GM19468 (cell line): Measurements from ENCODE around the gene CIDEB.
"Not testable (repeated sequence)": the region's sequence is repeated elsewhere in the genome, so short reads cannot be mapped to it uniquely, and the experiment has no call there.

Experiments
- ATAC-seq: cut with Tn5 transposase; IDR thresholded peaks from one replicate; pipeline ENCODE4 v1.9.1; 2021; ENCODE audit warnings: mild to moderate bottlenecking, moderate library complexity, moderate number of reproducible peaks; ENCODE audit not compliant: unreplicated experiment; ENCODE audit errors: extremely low read depth

The CIDEB gene, protein sequence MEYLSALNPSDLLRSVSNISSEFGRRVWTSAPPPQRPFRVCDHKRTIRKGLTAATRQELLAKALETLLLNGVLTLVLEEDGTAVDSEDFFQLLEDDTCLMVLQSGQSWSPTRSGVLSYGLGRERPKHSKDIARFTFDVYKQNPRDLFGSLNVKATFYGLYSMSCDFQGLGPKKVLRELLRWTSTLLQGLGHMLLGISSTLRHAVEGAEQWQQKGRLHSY

DNA sequence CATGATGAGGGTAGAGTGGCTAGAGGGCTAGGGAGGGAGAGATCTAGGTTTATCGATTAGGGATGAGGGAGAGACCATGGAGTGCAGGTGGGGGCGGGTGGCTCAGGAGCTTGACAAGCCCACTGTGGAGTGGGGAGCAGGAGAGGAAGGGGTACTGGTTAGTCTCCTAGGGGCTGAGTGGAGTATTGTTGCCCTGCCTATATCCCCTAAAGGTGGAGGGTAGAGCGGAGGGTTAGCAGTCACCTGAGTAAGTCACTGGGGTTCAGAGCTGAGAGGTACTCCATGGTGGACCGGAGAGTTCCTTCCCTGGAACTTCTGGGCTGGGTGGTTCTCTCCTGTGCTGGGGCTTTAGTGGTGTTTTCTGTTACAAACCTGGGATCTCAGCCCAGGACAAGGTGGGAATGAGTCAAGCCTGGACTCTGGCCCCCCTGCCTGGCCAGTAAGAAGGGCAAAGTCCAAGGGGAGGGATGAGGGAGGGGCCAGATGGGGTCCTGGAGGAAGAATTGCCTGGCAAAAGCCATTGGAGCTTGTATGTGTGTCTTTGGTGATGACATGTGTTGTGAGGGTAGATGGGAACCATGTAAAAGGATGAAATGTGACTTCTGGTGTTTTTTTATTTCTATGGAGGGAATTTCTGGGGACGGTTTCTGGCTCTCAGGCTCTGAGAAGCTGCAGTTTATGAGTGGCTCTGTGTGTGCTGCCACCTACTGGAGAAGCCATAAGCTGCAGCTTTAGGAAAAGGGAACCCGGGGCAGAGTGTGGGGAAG lies at the start of gene CIDEB:
TSS of gene CIDEB (minus strand) at position 403 of the 767 bp plus-strand sequence. CDS start at position 284, 119 bp downstream.
- ATAC-seq = no peak

DNA sequence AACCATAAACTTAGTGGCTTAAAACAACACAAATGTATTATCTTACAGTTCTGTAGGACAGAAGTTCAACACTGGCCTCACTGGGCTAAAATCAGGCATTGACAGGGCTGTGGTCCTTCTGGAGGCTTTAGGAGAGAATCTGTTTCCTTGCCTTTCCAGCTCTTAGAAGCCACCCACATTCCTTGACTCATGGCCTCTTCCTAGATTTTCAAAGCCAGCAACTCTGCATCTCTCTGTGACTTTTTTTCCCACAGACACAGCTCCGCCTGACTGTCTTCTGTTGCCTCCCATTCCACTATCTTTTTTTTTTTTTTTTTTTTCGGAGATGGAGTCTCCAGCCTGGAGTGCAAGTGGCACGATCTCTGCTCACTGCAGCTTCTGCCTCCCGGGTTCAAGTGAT lies 48.4 kb upstream of the CIDEB start:
- ATAC-seq = no peak

DNA sequence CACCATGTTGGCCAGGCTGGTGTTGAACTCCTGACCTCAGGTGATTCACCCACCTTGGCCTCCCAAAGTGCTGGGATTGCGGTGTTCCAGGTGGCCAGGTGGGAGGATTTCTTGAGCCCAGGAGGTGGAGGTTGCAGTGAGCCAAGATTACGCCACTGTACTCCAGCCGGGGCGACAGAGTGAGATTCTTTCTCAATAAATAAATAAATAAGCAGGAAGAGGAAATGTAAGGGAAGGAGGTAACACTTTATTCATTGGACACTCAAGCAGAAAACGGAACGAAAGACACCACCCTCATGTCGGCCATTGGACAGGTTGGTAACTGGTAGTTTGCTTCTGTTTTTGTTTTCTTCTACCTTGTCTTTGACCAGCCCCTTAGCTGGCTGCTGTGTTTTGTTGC lies 47.2 kb upstream of the CIDEB start:
- ATAC-seq = no peak

DNA sequence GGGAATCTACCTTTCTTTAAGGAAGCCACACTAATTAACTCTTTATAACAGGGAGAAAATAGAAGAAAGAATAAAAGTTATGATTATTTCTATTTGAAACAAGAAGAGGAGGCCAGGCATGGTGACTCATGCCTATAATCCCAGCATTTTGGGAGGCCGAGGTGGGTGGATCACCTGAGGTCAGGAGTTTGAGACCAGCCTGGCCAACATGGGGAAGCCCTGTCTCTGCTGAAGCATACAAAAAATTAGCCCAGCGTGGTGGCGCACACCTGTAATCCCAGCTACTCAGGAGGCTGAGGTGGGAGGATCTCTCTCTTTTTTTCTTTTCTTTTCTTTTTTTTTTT lies 46.7 kb upstream of the CIDEB start:
- ATAC-seq = not testable (repeated sequence)

DNA sequence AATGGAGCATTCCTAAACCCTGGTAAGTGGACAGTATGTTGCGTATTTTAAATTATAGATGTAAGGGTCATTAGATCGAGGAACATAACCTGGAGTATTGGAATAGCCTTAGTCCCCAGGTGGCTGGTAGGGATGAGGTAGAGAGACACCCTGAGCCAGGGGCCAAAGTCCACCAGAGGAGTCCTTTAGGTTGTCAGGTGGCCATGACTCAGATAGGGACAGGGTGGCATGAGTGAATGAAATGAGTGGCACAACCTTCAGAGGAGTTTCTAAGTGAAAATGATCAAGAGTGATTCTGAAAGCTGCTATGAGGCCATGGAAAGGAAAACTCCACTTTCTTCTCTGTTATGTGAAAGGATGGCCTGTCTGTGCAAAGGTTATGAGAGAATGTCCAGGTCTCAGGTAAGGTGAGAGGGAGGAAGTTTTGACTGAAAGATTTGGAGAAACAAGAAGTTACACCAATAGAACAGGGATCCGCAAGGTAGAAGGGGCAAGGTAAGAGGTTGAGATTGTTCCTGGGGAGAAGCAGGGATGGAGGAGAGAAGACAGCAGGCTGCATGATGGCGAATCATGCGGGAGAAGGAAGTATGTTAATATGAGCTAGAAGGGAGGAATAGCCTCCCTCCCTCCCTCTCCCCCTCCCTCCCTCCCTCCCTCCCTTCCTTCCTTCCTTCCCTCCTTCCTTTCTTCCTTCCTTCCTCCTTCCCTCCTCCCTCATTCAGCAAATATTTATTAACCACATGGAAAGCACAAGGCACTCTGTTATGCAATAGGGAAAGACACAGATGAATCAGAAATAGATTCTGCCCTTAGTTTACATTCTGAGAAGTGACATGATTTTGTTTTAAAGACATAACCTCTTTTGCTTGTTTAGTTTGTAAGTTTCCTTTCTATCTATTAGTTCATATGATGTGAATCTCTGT lies 46.0 kb upstream of the CIDEB start:
- no peak for ATAC-seq

DNA sequence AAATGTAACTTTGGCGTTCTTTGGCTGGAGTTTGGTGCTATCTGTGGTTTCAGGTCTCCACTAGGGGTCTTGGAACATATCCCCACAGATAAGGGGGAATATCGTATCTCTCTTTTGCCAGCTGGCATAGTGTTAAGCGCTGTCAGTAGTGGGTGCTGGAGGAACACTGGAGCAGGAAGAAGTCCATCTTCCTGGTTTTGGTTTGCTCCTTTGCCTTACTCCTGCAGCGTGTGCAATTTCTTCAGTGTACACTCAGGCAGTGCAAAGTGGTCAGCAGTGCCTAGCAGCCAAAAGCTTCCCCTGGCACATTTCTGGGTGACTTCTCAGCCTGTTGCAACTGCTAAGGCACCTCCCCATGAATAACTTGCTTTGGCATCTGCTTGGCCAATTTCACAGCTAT lies 43.7 kb upstream of the CIDEB start:
- ATAC-seq = no peak

DNA sequence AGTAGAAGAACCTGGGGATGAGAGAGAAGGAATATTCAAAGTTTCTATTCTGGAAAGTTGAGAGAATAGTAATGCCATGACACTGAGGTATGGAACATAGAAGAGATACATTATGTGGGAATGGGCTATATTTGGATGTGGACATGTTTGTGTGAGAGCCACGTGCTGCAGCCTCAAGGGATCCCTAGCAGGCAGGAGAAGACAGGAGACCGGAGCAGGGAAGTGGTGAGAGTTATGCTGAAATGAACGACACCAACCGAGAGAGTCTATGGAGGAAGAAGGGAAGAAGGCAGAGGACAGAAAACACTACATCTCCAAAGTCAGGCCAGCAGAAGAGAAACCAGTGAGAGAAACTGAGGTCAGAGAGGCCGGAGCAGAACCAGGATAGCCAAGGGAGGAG lies 42.0 kb upstream of the CIDEB start:
- no peak for ATAC-seq

DNA sequence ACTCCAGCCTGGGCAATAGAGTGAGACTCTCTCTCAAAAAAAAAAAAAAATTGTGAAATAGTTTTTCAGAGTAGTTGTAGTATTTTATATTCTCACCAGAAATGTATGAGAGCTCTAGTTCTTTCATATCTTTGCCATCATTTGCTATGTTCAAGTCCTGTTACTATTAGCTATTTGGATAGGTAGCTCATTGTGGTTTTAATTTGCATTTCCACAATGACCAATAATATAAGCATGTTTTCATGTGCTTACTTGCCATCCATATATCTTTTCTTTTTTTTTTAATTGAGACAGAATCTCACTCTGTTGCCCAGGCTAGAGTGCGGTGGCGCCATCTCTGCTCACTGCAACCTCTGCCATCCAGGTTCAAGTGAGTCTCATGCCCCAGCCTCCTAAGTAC lies 40.4 kb upstream of the CIDEB start:
- no peak for ATAC-seq

DNA sequence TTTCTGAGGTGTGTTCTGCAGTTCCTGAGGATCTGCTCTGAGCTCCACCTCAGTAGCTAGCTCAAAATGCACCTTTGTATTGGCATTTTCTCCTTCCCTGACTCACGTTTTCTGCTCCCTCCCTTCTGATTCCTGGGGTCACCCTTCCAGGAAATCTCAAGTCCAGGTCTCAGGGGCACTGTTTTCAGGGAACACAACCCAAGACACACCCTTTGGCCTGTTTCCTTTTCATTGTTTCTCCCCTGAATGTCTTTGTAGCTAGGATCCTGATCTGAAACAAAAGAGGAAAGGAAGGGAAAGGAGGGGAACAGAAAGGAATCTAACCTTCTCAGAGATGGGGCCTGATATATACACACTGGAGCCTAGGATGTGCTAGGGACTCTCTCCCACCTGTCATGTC lies 39.4 kb upstream of the CIDEB start:
- ATAC-seq = no peak

DNA sequence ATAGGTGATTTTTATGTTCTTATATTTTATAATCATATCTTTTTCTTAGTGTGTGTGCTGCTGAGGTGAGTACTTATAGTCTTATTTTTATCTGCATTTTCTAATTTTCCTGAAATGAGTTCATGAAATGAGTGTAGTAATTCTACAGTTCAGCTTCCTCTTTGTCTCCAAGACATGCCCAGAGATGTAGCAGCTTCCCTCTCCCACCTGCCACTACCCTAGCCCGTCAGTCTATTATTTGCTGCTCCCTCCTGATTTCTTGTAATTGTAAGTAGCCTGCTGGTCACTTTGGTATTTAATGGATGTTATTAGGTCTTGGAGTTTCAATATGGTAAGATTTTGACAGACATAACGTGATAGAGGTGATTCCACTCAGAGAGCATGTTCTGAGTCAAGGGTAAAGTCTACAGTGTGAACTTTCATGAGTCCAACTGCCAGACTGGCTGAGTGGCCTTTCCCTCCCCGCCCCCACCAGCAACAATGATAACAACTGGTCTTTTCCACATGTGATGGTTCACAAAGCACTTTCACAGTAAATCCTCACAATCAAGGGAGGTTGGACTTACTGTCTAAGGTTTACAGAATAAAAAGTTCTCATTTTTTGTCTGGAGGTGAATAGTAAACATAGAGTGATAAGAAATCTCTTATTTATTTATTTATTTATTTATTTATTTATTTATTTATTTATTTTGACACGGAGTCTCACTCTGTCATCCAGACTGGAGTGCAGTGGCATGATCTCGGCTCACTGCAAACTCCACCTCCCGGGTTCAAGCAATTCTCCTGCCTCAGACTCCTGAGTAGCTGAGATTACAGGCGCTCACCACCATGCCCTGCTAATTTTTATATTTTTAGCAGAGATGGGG lies 36.3 kb upstream of the CIDEB start:
- no peak for ATAC-seq

DNA sequence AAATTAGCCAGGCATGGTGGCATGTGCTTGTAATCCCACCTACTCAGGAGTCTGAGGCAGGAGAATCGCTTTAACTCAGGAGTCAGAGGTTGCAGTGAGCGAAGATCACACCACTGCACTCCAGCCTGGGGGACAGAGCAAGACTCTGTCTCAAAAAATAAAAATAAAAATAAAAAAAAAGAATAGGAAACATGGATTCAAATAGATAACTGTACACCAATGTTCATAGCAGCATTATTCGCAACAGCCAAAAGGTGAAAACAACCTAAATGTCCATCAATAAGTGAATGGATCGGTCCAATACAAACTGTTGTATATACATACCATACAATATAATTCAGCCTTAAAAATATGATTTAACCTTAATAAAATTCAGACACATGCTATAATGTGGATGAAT lies 35.1 kb upstream of the CIDEB start:
- ATAC-seq = no peak

DNA sequence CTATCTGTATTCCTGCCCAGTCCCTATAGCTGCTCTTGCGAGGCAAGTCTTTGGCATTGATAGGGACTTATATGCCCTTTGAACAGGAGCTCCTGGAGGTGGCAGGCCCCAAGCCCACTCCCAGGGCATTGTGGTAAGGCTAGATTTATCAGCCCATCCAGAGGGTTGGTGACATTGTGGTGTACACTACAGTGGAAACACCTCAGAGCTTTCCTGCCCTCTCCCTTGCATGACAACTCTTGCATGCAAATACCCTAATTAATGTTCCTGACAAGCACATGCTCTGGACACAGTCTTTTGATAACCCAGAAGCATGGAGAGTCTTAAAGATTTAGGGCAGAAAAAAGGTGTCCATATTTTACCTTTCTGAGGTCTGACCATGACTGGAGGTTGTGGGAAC lies 32.8 kb upstream of the CIDEB start:
- no peak for ATAC-seq

DNA sequence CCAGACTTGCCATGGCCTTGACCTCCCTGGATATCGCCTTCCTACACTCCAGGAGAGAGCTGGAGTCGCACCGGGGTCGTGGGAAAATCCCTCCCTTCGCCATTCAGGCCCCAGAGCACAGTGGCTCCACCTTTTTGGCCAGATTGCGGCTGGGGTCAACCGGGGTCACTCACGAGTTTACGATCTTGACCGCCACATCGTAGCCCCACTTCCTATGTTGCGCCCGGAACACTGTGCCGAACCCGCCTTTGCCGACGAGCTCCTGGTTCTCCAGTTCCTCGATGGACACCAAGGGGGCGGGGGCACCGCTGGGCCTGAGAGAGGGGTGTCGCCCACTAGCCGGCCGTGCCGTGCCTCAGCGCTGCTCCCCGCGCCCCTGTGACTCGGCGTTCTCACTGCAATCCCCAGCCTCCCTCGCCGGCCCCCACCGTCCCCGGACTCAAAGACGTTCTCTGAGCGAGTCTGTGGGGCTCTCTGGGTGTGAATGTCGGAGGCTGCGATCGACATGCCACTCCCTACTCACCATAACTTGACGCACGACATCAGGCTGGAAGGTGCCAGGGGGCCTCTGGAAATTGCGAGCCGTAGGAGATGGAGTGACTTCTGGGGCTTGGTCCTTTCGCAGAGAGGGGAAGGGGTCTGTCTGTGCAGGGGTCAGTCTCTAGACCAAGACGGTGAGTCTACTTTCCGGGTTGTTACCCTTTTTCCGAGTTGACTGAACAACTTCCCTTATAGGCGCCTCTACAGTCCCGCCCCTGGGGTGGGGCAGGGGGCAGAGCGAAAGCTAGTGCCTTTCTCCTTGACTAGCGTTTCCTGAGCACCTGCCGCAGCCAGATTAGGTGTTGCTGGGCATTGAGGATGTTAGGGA lies 31.7 kb upstream of the CIDEB start, which contains the start of gene RIPK3:
TSS of gene RIPK3 (minus strand) at position 708 of the 868 bp plus-strand sequence. CDS start at position 543, 165 bp downstream.
- peak; percentile 65 for ATAC-seq

DNA sequence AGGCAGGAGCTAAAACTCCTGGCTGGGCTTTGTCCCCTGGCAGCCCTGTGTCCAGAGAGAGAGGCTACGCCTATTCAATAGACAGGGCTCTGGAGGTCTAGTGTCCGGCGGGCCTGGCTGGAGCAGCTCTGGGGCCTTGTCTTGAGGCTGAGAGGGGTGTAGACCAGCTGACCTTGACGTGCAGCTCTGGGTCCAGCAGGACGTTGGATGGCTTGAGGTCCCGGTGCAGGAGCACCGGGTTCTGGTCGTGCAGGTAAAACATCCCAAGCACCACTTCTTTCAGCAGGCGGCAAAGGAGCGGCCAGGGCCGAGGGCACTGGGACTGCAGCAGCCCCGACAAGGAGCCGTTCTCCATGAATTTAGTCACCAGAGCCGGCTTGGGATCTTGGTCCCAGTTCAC lies 31.1 kb upstream of the CIDEB start:
- no peak for ATAC-seq

DNA sequence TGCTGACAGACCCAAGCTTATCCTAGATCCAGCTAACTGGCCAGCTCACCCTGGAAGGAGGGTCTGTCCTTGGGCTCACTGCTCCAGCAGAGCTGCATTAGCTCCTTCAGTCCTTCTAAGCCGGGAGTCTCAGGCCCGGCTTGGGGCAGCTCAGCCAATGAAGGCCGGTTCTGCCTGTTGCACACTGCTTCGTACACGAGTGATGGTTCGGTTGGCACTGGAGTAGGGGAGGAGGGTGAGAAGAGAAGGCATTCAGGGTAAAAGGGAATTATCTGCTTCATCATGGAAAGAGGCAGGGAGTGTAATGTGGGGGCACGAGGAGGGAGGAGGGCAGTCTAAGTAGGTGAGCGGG lies 30.0 kb upstream of the CIDEB start:
- no peak for ATAC-seq

DNA sequence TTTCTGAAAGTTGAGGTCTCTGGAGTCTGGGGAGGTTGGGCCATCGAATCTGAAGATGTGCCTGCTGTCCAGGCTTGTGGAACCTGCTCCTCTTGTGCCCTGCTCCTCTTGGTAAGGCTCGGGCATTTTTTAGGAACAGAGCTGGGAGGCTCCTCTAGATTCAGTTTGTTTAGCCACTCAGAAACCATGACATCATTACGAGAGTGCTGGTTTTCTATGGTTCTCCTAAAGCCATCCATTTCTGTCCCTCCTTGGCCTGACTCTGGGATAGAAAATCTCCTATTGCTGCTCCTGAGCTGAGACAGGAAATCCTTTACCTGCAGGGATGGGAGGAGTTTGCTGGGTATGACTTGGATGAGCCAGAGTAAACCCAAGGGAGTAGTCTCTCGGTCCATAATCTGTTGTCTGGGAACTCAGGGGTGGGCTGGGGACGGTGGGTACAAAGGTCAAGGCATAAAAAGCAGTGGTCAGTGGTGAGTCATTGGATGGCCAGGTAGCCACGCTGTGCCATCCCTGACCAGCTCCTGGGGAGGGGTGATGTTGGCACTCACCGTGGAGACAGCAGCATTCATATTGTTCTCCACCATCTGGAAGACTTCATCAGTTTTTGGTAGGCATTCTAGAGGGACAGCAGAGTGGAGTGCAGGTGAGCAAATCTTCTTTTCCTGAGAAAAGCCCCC lies 29.5 kb upstream of the CIDEB start:
- no peak for ATAC-seq

DNA sequence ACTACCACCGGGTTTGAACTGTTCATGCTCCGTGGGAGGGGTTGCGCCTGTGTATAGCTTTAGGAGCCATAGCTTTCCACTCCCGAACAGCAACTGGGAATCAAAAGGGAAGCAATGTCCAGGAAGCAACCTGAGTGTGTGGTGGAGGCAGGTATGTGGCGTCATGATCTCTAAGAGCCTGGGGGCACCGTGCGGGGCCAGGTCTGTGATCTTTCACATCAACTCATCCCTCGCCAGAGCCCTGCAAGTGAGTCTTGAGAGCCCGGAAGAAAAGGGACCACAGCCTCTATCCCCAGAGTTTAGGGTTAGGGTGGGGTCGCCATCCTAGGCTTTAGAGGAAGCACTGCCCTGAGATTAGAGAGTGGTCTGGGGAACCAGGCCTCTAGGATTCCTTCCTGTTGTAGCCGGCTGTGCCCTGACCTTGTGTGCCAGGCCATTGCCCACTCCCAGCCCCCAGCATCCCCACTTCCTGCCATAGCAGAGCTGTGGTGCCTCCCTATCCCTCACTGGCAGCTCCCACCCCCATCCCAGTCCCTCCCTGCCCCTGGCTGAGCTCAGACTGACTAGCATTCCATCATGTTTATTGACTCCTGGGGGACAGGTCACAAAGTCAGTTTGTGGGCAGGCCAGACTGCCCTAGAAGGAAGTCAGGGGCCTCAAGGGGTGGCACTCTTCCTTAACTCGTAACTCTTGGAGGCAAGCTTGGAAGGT lies 27.8 kb upstream of the CIDEB start:
- ATAC-seq = no peak
